H1 (cell line): ENCODE results near the gene DAB2IP. TPM values are rescaled to one million over a fixed set of nuclear protein-coding genes. Genes with fewer than 3 reads are reported as not detected.

ENCODE experiments used
- CTCF ChIA-PET: fragments of 300-600 bp; sonication (Branson Sonifier 250); formaldehyde crosslinking; loops from one replicate; lab custom pipeline; 2021; ENCODE audit not compliant: partially characterized antibody; lab: Charles Lee
- POLR2A ChIA-PET: fragments of 300-600 bp; sonication (Branson Sonifier 250); formaldehyde crosslinking; loops from one replicate; lab custom pipeline; 2021; ENCODE audit warnings: inconsistent platforms; ENCODE audit not compliant: partially characterized antibody; lab: Charles Lee
- DNase-seq, 2 experiments: peaks; one replicate each; pipeline versions ENCODE4 v3.0.0 to v3.0.0-alpha.2; 2010 to 2022; ENCODE audit warnings: low spot score in 2 of 2, low read depth in 1 of 2, mixed read lengths in 1 of 2
- FAIRE-seq: peaks from 2 replicates; lab custom pipeline; 2011; peaks lifted over from hg19 to GRCh38; lab: Jason Lieb, UNC
- H2AFZ ChIP-seq: 2 replicates; pipeline ENCODE4 v1.8.1; 2012; ENCODE audit warnings: low read length, inconsistent platforms
- H2AK5ac ChIP-seq: 2 replicates; pipeline ENCODE4 v1.6.1; 2013; ENCODE audit warnings: low read depth, low read length
- H2BK120ac ChIP-seq: replicated peaks from 2 replicates; pipeline ENCODE3; 2013; ENCODE audit warnings: low read depth, low read length, inconsistent platforms
- H2BK12ac ChIP-seq: 2 replicates; pipeline ENCODE4 v1.6.1; 2013; ENCODE audit warnings: low read depth, low read length
- H2BK15ac ChIP-seq: 2 replicates; pipeline ENCODE4 v1.6.1; 2013; ENCODE audit warnings: low read length
- H2BK20ac ChIP-seq: 2 replicates; pipeline ENCODE4 v1.6.1; 2013; ENCODE audit warnings: low read length
- H2BK5ac ChIP-seq: 2 replicates; pipeline ENCODE4 v1.6.1; 2013; ENCODE audit warnings: low read depth, low read length
- H3K14ac ChIP-seq: 2 replicates; pipeline ENCODE4 v1.6.1; 2013; ENCODE audit warnings: inconsistent platforms; ENCODE audit not compliant: insufficient read length
- H3K18ac ChIP-seq: 2 replicates; pipeline ENCODE4 v1.6.1; 2013; ENCODE audit warnings: low read length; ENCODE audit errors: extremely low read depth
- H3K23ac ChIP-seq: 2 replicates; pipeline ENCODE4 v1.6.1; 2013; ENCODE audit warnings: inconsistent platforms; ENCODE audit not compliant: insufficient read length
- H3K23me2 ChIP-seq: 2 replicates; pipeline ENCODE4 v1.6.1; 2013; ENCODE audit warnings: low read depth, low read length
- H3K27ac ChIP-seq: 2 replicates; pipeline ENCODE4 v1.6.1; 2011; ENCODE audit warnings: low read depth, low read length, inconsistent platforms
- H3K27me3 ChIP-seq, 4 experiments: replicated peaks in 1 of 4; 1 replicate in 1 of 4; 2 replicates in 3 of 4; pipeline versions ENCODE4 v1.6.1 to v1.8.1; 2011 to 2013; ENCODE audit warnings: low read length in 3 of 4, mild to moderate bottlenecking in 3 of 4, inconsistent platforms in 2 of 4, mixed read lengths in 2 of 4, moderate library complexity in 1 of 4; ENCODE audit not compliant: control insufficient read depth in 3 of 4, insufficient read depth in 3 of 4; ENCODE audit errors: extremely low read depth in 1 of 4
- H3K36me3 ChIP-seq, 4 experiments: 2 replicates each; pipeline versions ENCODE4 v1.6.1 to v1.8.1; 2011 to 2013; ENCODE audit warnings: mild to moderate bottlenecking in 4 of 4, low read length in 3 of 4, moderate library complexity in 2 of 4, control low read depth in 1 of 4, inconsistent platforms in 1 of 4; ENCODE audit not compliant: insufficient read depth in 4 of 4, control insufficient read depth in 2 of 4
- H3K4ac ChIP-seq: replicated peaks from 2 replicates; pipeline ENCODE3; 2013; ENCODE audit warnings: low read length, low read depth, mixed read lengths, inconsistent platforms; ENCODE audit not compliant: insufficient read length
- H3K4me1 ChIP-seq, 4 experiments: replicated peaks in 1 of 4; 1 replicate in 1 of 4; 2 replicates in 3 of 4; pipeline versions ENCODE4 v1.6.1 to v1.8.1; 2011 to 2013; ENCODE audit warnings: low read length in 3 of 4, inconsistent platforms in 2 of 4, mixed read lengths in 1 of 4; ENCODE audit not compliant: insufficient read depth in 4 of 4, control insufficient read depth in 3 of 4
- H3K4me2 ChIP-seq, 2 experiments: 2 replicates each; pipeline versions ENCODE4 v1.6.1 to v1.8.1; 2011 to 2013; ENCODE audit warnings: low read depth in 2 of 2, low read length in 2 of 2, control low read depth in 1 of 2, inconsistent platforms in 1 of 2, mild to moderate bottlenecking in 1 of 2; ENCODE audit not compliant: insufficient read depth in 1 of 2
- H3K4me3 ChIP-seq, 4 experiments: fragments of 200-600, 300-600 bp in 1 of 4; sonication (generic), shearing (Covaris generic), sonication (Bioruptor Twin) in 1 of 4; 2 replicates each; pipeline versions ENCODE4 v1.5.1 to v1.8.1; 2011 to 2016; ENCODE audit warnings: low read length in 4 of 4, low read depth in 3 of 4, control low read depth in 2 of 4, inconsistent platforms in 2 of 4, mild to moderate bottlenecking in 2 of 4, mixed read lengths in 1 of 4, moderate library complexity in 1 of 4; ENCODE audit not compliant: insufficient read depth in 2 of 4; ENCODE audit errors: extremely low read depth in 1 of 4
- H3K56ac ChIP-seq: replicated peaks from 2 replicates; pipeline ENCODE3; 2013; ENCODE audit warnings: low read depth, mild to moderate bottlenecking, mixed read lengths, low read length, inconsistent platforms; ENCODE audit not compliant: insufficient read length
- H3K79me1 ChIP-seq: 2 replicates; pipeline ENCODE4 v1.6.1; 2013; ENCODE audit warnings: low read depth, low read length, control low read depth
- H3K79me2 ChIP-seq, 2 experiments: 2 replicates each; pipeline versions ENCODE4 v1.6.1 to v1.8.1; 2012 to 2013; ENCODE audit warnings: low read length in 2 of 2, mild to moderate bottlenecking in 2 of 2, inconsistent platforms in 1 of 2; ENCODE audit not compliant: insufficient read depth in 2 of 2, control insufficient read depth in 1 of 2
- H3K9ac ChIP-seq, 4 experiments: replicated peaks in 1 of 4; 1 replicate in 1 of 4; 2 replicates in 3 of 4; pipeline versions ENCODE4 v1.6.1 to v1.8.1; 2011 to 2013; ENCODE audit warnings: low read depth in 3 of 4, low read length in 3 of 4, control low read depth in 2 of 4, mild to moderate bottlenecking in 2 of 4, moderate library complexity in 2 of 4, inconsistent platforms in 1 of 4; ENCODE audit errors: extremely low read depth in 1 of 4
- H3K9me3 ChIP-seq, 2 experiments: 2 replicates each; pipeline versions ENCODE4 v1.6.1 to v1.8.1; 2012 to 2013; ENCODE audit warnings: mild to moderate bottlenecking in 2 of 2, moderate library complexity in 2 of 2, control low read depth in 1 of 2, inconsistent platforms in 1 of 2, low read depth in 1 of 2, low read length in 1 of 2, mixed read lengths in 1 of 2; ENCODE audit not compliant: insufficient read depth in 2 of 2
- H4K20me1 ChIP-seq, 2 experiments: replicated peaks in 1 of 2; 2 replicates each; pipeline versions ENCODE3 to v1.8.1; 2011 to 2013; ENCODE audit warnings: inconsistent platforms in 2 of 2, low read length in 2 of 2, mild to moderate bottlenecking in 1 of 2; ENCODE audit not compliant: insufficient read depth in 2 of 2, control insufficient read depth in 1 of 2
- H4K5ac ChIP-seq: 2 replicates; pipeline ENCODE4 v1.6.1; 2013; ENCODE audit warnings: low read length, low read depth, mixed read lengths, inconsistent platforms; ENCODE audit not compliant: insufficient read length
- H4K8ac ChIP-seq: 2 replicates; pipeline ENCODE4 v1.8.0; 2013; ENCODE audit warnings: mild to moderate bottlenecking, moderate library complexity, low read length, inconsistent platforms; ENCODE audit not compliant: insufficient read depth; ENCODE audit errors: extremely low read depth
- H4K91ac ChIP-seq: replicated peaks from 2 replicates; pipeline ENCODE3; 2013; ENCODE audit warnings: low read length, mixed read lengths, inconsistent platforms; ENCODE audit not compliant: insufficient read length
- CBX5 ChIP-seq: fragments of 300-800, 300-1000 bp; sonication (generic); IDR thresholded peaks from 2 replicates; pipeline ENCODE4 v1.7.1; 2016; ENCODE audit warnings: antibody characterized with exemption, low read length, low read depth
- CHD1 ChIP-seq: IDR thresholded peaks from 2 replicates; pipeline ENCODE4 v1.6.1; 2012; ENCODE audit warnings: low read depth, low read length, improper control_type of control experiment
- CTCF ChIP-seq, 3 experiments: IDR thresholded peaks; 1 replicate in 2 of 3; 2 replicates in 1 of 3; pipeline versions ENCODE4 v1.5.1 to v1.6.1; 2011; ENCODE audit warnings: low read length in 3 of 3, mild to moderate bottlenecking in 3 of 3, inconsistent platforms in 2 of 3, low read depth in 1 of 3, moderate library complexity in 1 of 3; ENCODE audit not compliant: insufficient read depth in 1 of 3; ENCODE audit errors: control extremely low read depth in 1 of 3
- EGR1 ChIP-seq: IDR thresholded peaks from 2 replicates; pipeline ENCODE4 v1.6.1; 2011; ENCODE audit warnings: low read depth, low read length, borderline replicate concordance
- EP300 ChIP-seq, 2 experiments: IDR thresholded peaks; 1 replicate in 1 of 2; 2 replicates in 1 of 2; pipeline ENCODE4 v1.6.1; 2011 to 2012; ENCODE audit warnings: low read depth in 2 of 2, low read length in 2 of 2, mild to moderate bottlenecking in 2 of 2, borderline replicate concordance in 1 of 2, inconsistent platforms in 1 of 2, moderate library complexity in 1 of 2
- HDAC6 ChIP-seq: IDR thresholded peaks from one replicate; pipeline ENCODE4 v1.7.1; 2012; ENCODE audit warnings: low read depth, mild to moderate bottlenecking, inconsistent platforms, low read length, moderate library complexity
- NANOG ChIP-seq: IDR thresholded peaks from 2 replicates; pipeline ENCODE4 v1.6.1; 2011; ENCODE audit warnings: low read length, low read depth, mild to moderate bottlenecking, inconsistent platforms; ENCODE audit not compliant: insufficient read depth, poor library complexity, severe bottlenecking
- POLR2A ChIP-seq, 2 experiments: IDR thresholded peaks; 1 replicate in 1 of 2; 2 replicates in 1 of 2; pipeline ENCODE4 v1.6.1; 2011; ENCODE audit warnings: low read depth in 2 of 2, low read length in 2 of 2, mild to moderate bottlenecking in 2 of 2; ENCODE audit errors: control extremely low read depth in 1 of 2
- POLR2AphosphoS5 ChIP-seq: IDR thresholded peaks from 2 replicates; pipeline ENCODE4 v1.6.1; 2011; ENCODE audit warnings: low read depth, low read length
- POU5F1 ChIP-seq: IDR thresholded peaks from 2 replicates; pipeline ENCODE4 v1.6.1; 2011; ENCODE audit warnings: low read depth, mild to moderate bottlenecking, low read length, moderate library complexity
- WGBS, 2 experiments: shearing (Covaris generic) in 1 of 2; methylation state at CpG; one replicate each; pipeline versions ENCODE4 v1.1.6 to v1.1.7; 2013 to 2015; ENCODE audit warnings: low lambda C conversion rate in 2 of 2, mixed read lengths in 2 of 2, inconsistent platforms in 1 of 2, low coverage in 1 of 2, missing lambda C conversion rate in 1 of 2; ENCODE audit not compliant: insufficient replicate concordance in 2 of 2, insufficient coverage in 1 of 2, insufficient read length in 1 of 2; ENCODE audit errors: extremely low coverage in 1 of 2, missing lambda C conversion rate in 1 of 2; 5-methylcytosine and 5-hydroxymethylcytosine counted together
- polyA plus RNA-seq, 7 experiments: library from polyadenylated mRNA; depleted of rRNA in 3 of 7; stranded (reverse) in 5 of 7; unstranded in 2 of 7; fragments of >200 nt in 5 of 7; fragments of 200-250 nt in 2 of 7; gene quantifications; 1 replicate in 5 of 7; 2 replicates in 1 of 7; 4 replicates in 1 of 7; pipeline versions ENCODE4 v1.2.1 to v1.2.3, GENCODE V29; 2011 to 2013; ENCODE audit warnings: missing spikeins in 2 of 7, mixed read lengths in 2 of 7
- total RNA-seq: library from RNA; stranded (reverse); fragmentation: NEBNext Ultra II Directional; extraction: Animal tissue kit (Norgen Biotek cat#: 25700); gene quantifications from 2 replicates; pipeline ENCODE4 v1.2.1, GENCODE V29; 2021

Gene DAB2IP
- total and polyA plus RNA-seq, 2 of the 8 experiments (the other 6 are each of a cell fraction or from before 2014, with no cell fraction given): 19.7 to 39.5 TPM

GRCh38 chr9:121770415-121771273 lies 119.2 kb downstream of the DAB2IP start:
- peaks cover 8 to 35% (median 21%) of the 10 kb centered on the region in 4 experiments; a peak in 7 of 8 replicates for H3K36me3 ChIP-seq
- CTCF ChIA-PET: interaction anchor here (1.3 to 1.8 kb wide), 2 partner anchors 10 to 11 kb away, joined by 3 read pairs; no protein-coding TSS in a partner anchor
- H3K4ac ChIP-seq: no peak overlapping the region
- POLR2A ChIA-PET: no interaction called here
- no peaks in the 10 kb centered on the region for H3K79me1 ChIP-seq
- H2AK5ac ChIP-seq: no peak overlapping the region
- no peaks in the 10 kb centered on the region for H3K27me3 ChIP-seq
- H3K9ac ChIP-seq: no peak overlapping the region
- no peak overlapping the region for H2BK12ac ChIP-seq
- no peak overlapping the region for H3K4me3 ChIP-seq
- H4K5ac ChIP-seq: no peak overlapping the region
- no peak overlapping the region for H4K8ac ChIP-seq
- H2AFZ ChIP-seq: no peak overlapping the region
- H4K91ac ChIP-seq: no peak overlapping the region
- H3K27ac ChIP-seq: no peak overlapping the region
- DNase-seq (no peak), FAIRE-seq (no peak)
- no peak overlapping the region for H3K23ac ChIP-seq
- no peak overlapping the region for H2BK120ac ChIP-seq
- no peak overlapping the region for H3K4me2 ChIP-seq
- no peak overlapping the region for H3K56ac ChIP-seq
- peaks cover 0 to 8% of the 10 kb centered on the region in 2 experiments for H4K20me1 ChIP-seq
- H2BK20ac ChIP-seq: no peak overlapping the region
- H3K14ac ChIP-seq: no peak overlapping the region
- no peaks in the 10 kb centered on the region; the same call in 1 of the 2 replicates for H3K23me2 ChIP-seq
- WGBS, 2 experiments: 91% methylated on average over 10 of the region's 10 CpGs; no CpG with 5 or more reads in 1 of the 2 experiments
- no peak overlapping the region for H3K18ac ChIP-seq
- H2BK5ac ChIP-seq: no peak overlapping the region; the same call in 1 of the 2 replicates
- H3K79me2 ChIP-seq: no peaks in the 10 kb centered on the region
- H3K9me3 ChIP-seq: no peaks in the 10 kb centered on the region
- H2BK15ac ChIP-seq: no peak overlapping the region
- H3K4me1 ChIP-seq: no peaks in the 10 kb centered on the region
- no peak for TF ChIP-seq CTCF (IDR thresholded peaks at IDR 0.05; ENCODE audit: control extremely low read depth in 1 of 3, insufficient read depth in 1 of 3, low read depth in 1 of 3, low read length in 3 of 3)
- no peak for TF ChIP-seq HDAC6
- no peak for TF ChIP-seq EGR1
- no peak for TF ChIP-seq POU5F1
- no peak for TF ChIP-seq NANOG
- TF ChIP-seq POLR2AphosphoS5: no peak
- no peak for TF ChIP-seq EP300 (IDR thresholded peaks at IDR 0.05; ENCODE audit: borderline replicate concordance in 1 of 2, low read depth in 2 of 2, low read length in 2 of 2)
- TF ChIP-seq POLR2A (IDR thresholded peaks at IDR 0.05; ENCODE audit: control extremely low read depth in 1 of 2, low read depth in 2 of 2, low read length in 2 of 2): no peak
- TF ChIP-seq CHD1: no peak
- no peak for TF ChIP-seq CBX5
